Liver (tissue), 9 donors: Measurements from ENCODE around the gene TAF11L5. TPM values are rescaled to one million over a fixed set of nuclear protein-coding genes. Genes with fewer than 3 reads are reported as not detected.

Experiments used
- DNase-seq: peaks from one replicate; pipeline ENCODE4 v3.0.0-alpha.2; 2017; ENCODE audit warnings: low spot score
- H3K27ac ChIP-seq, 2 donors: one replicate each; pipeline ENCODE4 v1.7.0; 2013; ENCODE audit warnings: inconsistent platforms in 2 of 2, low read length in 2 of 2, control low read depth in 1 of 2, low read depth in 1 of 2, mild to moderate bottlenecking in 1 of 2
- H3K27me3 ChIP-seq, 4 donors: one replicate each; pipeline versions ENCODE4 v1.6.1 to v1.7.0; 2013; ENCODE audit warnings: low read length in 3 of 4, inconsistent platforms in 1 of 4, mild to moderate bottlenecking in 1 of 4, moderate library complexity in 1 of 4; ENCODE audit not compliant: control insufficient read depth in 4 of 4, insufficient read depth in 4 of 4
- H3K36me3 ChIP-seq, 4 donors: one replicate each; pipeline versions ENCODE4 v1.6.1 to v1.7.0; 2013; ENCODE audit warnings: low read length in 3 of 4, mild to moderate bottlenecking in 3 of 4, low read depth in 1 of 4, moderate library complexity in 1 of 4; ENCODE audit not compliant: control insufficient read depth in 4 of 4, insufficient read depth in 3 of 4
- H3K4me1 ChIP-seq, 4 donors: one replicate each; pipeline versions ENCODE4 v1.6.1 to v1.7.0; 2013; ENCODE audit warnings: low read length in 3 of 4, mild to moderate bottlenecking in 3 of 4, moderate library complexity in 1 of 4; ENCODE audit not compliant: control insufficient read depth in 4 of 4, insufficient read depth in 4 of 4
- H3K4me3 ChIP-seq, 3 donors: one replicate each; pipeline versions ENCODE4 v1.6.1 to v1.7.0; 2013; ENCODE audit warnings: low read length in 3 of 3, control low read depth in 1 of 3, low read depth in 1 of 3, mild to moderate bottlenecking in 1 of 3
- H3K9ac ChIP-seq, 2 donors: one replicate each; pipeline ENCODE4 v1.7.0; 2013; ENCODE audit warnings: low read length in 2 of 2, mild to moderate bottlenecking in 2 of 2, moderate library complexity in 2 of 2, control low read depth in 1 of 2, low read depth in 1 of 2
- H3K9me3 ChIP-seq, 4 donors: one replicate each; pipeline versions ENCODE4 v1.6.1 to v1.7.0; 2013; ENCODE audit warnings: low read length in 3 of 4; ENCODE audit not compliant: control insufficient read depth in 4 of 4
- CTCF ChIP-seq: fragments of 150-350 bp; IDR thresholded peaks from 2 replicates; pipeline ENCODE4 v1.5.1; 2017; ENCODE audit warnings: improper control_type of control experiment, low read depth, low read length; ENCODE audit not compliant: missing input control
- EGR1 ChIP-seq, 2 donors: IDR thresholded peaks; 2 replicates each; pipeline ENCODE4 v1.6.1; 2016 to 2018; ENCODE audit warnings: antibody characterized with exemption in 2 of 2, low read depth in 2 of 2
- FOXA1 ChIP-seq: IDR thresholded peaks from 2 replicates; pipeline ENCODE4 v1.6.1; 2016; ENCODE audit warnings: antibody characterized with exemption
- FOXA2 ChIP-seq: IDR thresholded peaks from 2 replicates; pipeline ENCODE4 v1.6.1; 2016; ENCODE audit warnings: antibody characterized with exemption
- GABPA ChIP-seq, 2 donors: IDR thresholded peaks in 1 of 2; conservative IDR thresholded peaks in 1 of 2; 2 replicates each; pipeline ENCODE4 v1.6.1; 2016; ENCODE audit warnings: antibody characterized with exemption in 2 of 2, mild to moderate bottlenecking in 1 of 2, moderate library complexity in 1 of 2
- HNF4A ChIP-seq, 2 donors: conservative IDR thresholded peaks; 2 replicates each; pipeline ENCODE4 v1.6.1; 2016; ENCODE audit warnings: antibody characterized with exemption in 2 of 2, mild to moderate bottlenecking in 2 of 2
- HNF4G ChIP-seq: IDR thresholded peaks from 2 replicates; pipeline ENCODE4 v1.6.1; 2016; ENCODE audit warnings: antibody characterized with exemption
- JUND ChIP-seq, 2 donors: IDR thresholded peaks; 2 replicates each; pipeline ENCODE4 v1.6.1; 2016; ENCODE audit warnings: antibody characterized with exemption in 2 of 2
- NR2F2 ChIP-seq: IDR thresholded peaks from 2 replicates; pipeline ENCODE4 v1.6.1; 2016; ENCODE audit warnings: antibody characterized with exemption
- RAD21 ChIP-seq, 2 donors: IDR thresholded peaks; 2 replicates each; pipeline ENCODE4 v1.6.1; 2016; ENCODE audit warnings: antibody characterized with exemption in 2 of 2, mild to moderate bottlenecking in 2 of 2
- RXRA ChIP-seq, 2 donors: IDR thresholded peaks; 2 replicates each; pipeline ENCODE4 v1.6.1; 2017 to 2018; ENCODE audit warnings: antibody characterized with exemption in 2 of 2, mild to moderate bottlenecking in 1 of 2
- SP1 ChIP-seq: IDR thresholded peaks from 2 replicates; pipeline ENCODE4 v1.6.1; 2018; ENCODE audit warnings: antibody characterized with exemption, mild to moderate bottlenecking
- TAF1 ChIP-seq: conservative IDR thresholded peaks from 2 replicates; pipeline ENCODE4 v1.6.1; 2016; ENCODE audit warnings: antibody characterized with exemption, mild to moderate bottlenecking
- YY1 ChIP-seq: IDR thresholded peaks from 2 replicates; pipeline ENCODE4 v1.6.1; 2016; ENCODE audit warnings: antibody characterized with exemption, mild to moderate bottlenecking
- ZBTB33 ChIP-seq: IDR thresholded peaks from 2 replicates; pipeline ENCODE4 v1.6.1; 2016; ENCODE audit warnings: antibody characterized with exemption
- WGBS: extraction: QIAGEN DNeasy Blood & Tissue Kit; methylation state at CpG from one replicate; pipeline ENCODE4 v1.1.7; 2013; 5-methylcytosine and 5-hydroxymethylcytosine counted together
- polyA plus RNA-seq, 2 donors: library from polyadenylated mRNA; stranded (reverse) in 1 of 2; unstranded in 1 of 2; fragments of 200-250 nt in 1 of 2; fragments of >200 nt in 1 of 2; fragmentation: Nextera tagmentation in 1 of 2; extraction: Ambion mirVana in 1 of 2; gene quantifications; one replicate each; pipeline versions ENCODE4 v1.2.1 to v1.2.3, GENCODE V29; 2013 to 2015
- total RNA-seq, 2 donors: library from RNA; depleted of rRNA; stranded (reverse); fragments of >200 nt; gene quantifications; one replicate each; pipeline ENCODE4 v1.2.3, GENCODE V29; 2014
- TF ChIP-seq, protein P1 (sequence below): IDR thresholded peaks from 2 replicates; pipeline ENCODE4 v1.6.1; 2016; ENCODE audit warnings: antibody characterized with exemption, mild to moderate bottlenecking
- TF ChIP-seq, protein P2 (sequence below): IDR thresholded peaks from 2 replicates; pipeline ENCODE4 v1.6.1; 2016; ENCODE audit warnings: antibody characterized with exemption
- donor health status: healthy.
- donor health status: healthy.
- donor health status: healthy.
- donor health status: healthy.
- donor health status: healthy.

Gene TAF11L5
- total and polyA plus RNA-seq, 4 donors: not detected

- Histone ChIP-seq H3K9me3 (peaks cover 0 to 3% (median under 1%) of the 10 kb centered on the region in 4 donors), H3K4me3 (no peak overlapping the region), H3K4me1 (no peaks in the 10 kb centered on the region), H3K36me3 (no peaks in the 10 kb centered on the region), H3K9ac (no peak overlapping the region), H3K27me3 (peaks cover 0 to 2% (median 0%) of the 10 kb centered on the region in 4 donors), H3K27ac (no peak overlapping the region)
- no peak for DNase-seq
- 87% methylated on average over 3 of the region's 3 CpGs for WGBS
- TF ChIP-seq SP1 (no peak), FOXA2 (no peak), RXRA (IDR thresholded peaks at IDR 0.05) (no peak), JUND (IDR thresholded peaks at IDR 0.05) (no peak), ZBTB33 (no peak), HNF4A (conservative IDR thresholded peaks at IDR 0.05) (no peak), NR2F2 (no peak), GABPA (IDR thresholded peaks at IDR 0.05 in 1 of 2, conservative IDR thresholded peaks at IDR 0.05 in 1 of 2) (no peak), FOXA1 (no peak), RAD21 (IDR thresholded peaks at IDR 0.05) (no peak), CTCF (no peak), HNF4G (no peak)
- TF ChIP-seq, protein P1, sequence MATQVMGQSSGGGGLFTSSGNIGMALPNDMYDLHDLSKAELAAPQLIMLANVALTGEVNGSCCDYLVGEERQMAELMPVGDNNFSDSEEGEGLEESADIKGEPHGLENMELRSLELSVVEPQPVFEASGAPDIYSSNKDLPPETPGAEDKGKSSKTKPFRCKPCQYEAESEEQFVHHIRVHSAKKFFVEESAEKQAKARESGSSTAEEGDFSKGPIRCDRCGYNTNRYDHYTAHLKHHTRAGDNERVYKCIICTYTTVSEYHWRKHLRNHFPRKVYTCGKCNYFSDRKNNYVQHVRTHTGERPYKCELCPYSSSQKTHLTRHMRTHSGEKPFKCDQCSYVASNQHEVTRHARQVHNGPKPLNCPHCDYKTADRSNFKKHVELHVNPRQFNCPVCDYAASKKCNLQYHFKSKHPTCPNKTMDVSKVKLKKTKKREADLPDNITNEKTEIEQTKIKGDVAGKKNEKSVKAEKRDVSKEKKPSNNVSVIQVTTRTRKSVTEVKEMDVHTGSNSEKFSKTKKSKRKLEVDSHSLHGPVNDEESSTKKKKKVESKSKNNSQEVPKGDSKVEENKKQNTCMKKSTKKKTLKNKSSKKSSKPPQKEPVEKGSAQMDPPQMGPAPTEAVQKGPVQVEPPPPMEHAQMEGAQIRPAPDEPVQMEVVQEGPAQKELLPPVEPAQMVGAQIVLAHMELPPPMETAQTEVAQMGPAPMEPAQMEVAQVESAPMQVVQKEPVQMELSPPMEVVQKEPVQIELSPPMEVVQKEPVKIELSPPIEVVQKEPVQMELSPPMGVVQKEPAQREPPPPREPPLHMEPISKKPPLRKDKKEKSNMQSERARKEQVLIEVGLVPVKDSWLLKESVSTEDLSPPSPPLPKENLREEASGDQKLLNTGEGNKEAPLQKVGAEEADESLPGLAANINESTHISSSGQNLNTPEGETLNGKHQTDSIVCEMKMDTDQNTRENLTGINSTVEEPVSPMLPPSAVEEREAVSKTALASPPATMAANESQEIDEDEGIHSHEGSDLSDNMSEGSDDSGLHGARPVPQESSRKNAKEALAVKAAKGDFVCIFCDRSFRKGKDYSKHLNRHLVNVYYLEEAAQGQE: no peak
- TF ChIP-seq, protein P2, sequence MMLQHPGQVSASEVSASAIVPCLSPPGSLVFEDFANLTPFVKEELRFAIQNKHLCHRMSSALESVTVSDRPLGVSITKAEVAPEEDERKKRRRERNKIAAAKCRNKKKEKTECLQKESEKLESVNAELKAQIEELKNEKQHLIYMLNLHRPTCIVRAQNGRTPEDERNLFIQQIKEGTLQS: no peak
These were observed 32.3 kb upstream of the TAF11L5 start for GRCh38 chr5:17492770-17493169.

DNA sequence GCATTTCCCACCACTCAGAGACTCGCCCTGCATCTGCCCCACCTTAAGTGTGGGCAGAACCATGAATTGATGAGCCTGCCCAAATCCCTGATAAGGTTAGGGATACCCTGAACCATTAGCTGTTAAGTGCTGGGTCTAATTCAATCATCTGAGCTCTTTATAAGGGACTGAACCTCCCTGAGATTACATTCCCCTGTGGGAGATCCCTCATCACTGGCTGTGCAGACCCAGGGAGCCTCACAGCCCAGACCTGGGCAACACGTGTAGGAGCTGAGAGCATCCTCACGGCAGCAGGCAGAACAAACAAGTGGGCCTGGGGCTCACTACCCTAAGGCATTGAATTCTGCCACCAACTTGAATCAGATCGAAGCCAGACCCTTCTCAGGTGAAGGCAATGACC, 27.6 kb upstream of the TAF11L5 start:
- no peak for DNase-seq
- no peaks in the 10 kb centered on the region for H3K36me3 ChIP-seq
- H3K4me3 ChIP-seq: no peak overlapping the region
- H3K27me3 ChIP-seq: peaks cover 0 to 2% (median 0%) of the 10 kb centered on the region in 4 donors
- H3K9me3 ChIP-seq: peaks cover 0 to 3% (median under 1%) of the 10 kb centered on the region in 4 donors
- WGBS: 63% methylated on average over 4 of the region's 4 CpGs
- H3K9ac ChIP-seq: no peak overlapping the region
- no peaks in the 10 kb centered on the region for H3K4me1 ChIP-seq
- H3K27ac ChIP-seq: no peak overlapping the region
- TF ChIP-seq RXRA (IDR thresholded peaks at IDR 0.05) (no peak), ZBTB33 (no peak), HNF4G (no peak), SP1 (no peak), TAF1 (no peak), JUND (IDR thresholded peaks at IDR 0.05) (no peak), EGR1 (IDR thresholded peaks at IDR 0.05; ENCODE audit: low read depth in 2 of 2) (no peak), FOXA2 (no peak), YY1 (no peak), HNF4A (conservative IDR thresholded peaks at IDR 0.05) (no peak), CTCF (no peak), FOXA1 (no peak), GABPA (IDR thresholded peaks at IDR 0.05 in 1 of 2, conservative IDR thresholded peaks at IDR 0.05 in 1 of 2) (no peak)
- TF ChIP-seq, protein P2: no peak
